ENCODE measurements around the gene SLC37A1.

GRCh38 chr21:42514883-42515228 is 1.2 kb downstream of the SLC37A1 start:
- no peak for TF ChIP-seq SP2 (CRISPR knock-in tag; IDR thresholded peaks at IDR 0.05)
- no peak for TF ChIP-seq GATAD1 (CRISPR knock-in tag; IDR thresholded peaks at IDR 0.05)
- TF ChIP-seq ZNF232 (CRISPR knock-in tag; IDR thresholded peaks at IDR 0.05; ENCODE audit: borderline replicate concordance) = no peak
- no peak for TF ChIP-seq XBP1 (CRISPR knock-in tag; IDR thresholded peaks at IDR 0.05)
- TF ChIP-seq ARID3A (IDR thresholded peaks at IDR 0.05; ENCODE audit: low read depth, low read length) = no peak
- no peak for TF ChIP-seq POLR2AphosphoS5 (IDR thresholded peaks at IDR 0.05; ENCODE audit: low read depth, low read length)
- TF ChIP-seq IRF2 (CRISPR knock-in tag; IDR thresholded peaks at IDR 0.05) = no peak
- no peak for TF ChIP-seq BHLHE40 (IDR thresholded peaks at IDR 0.05; ENCODE audit: low read length)
- TF ChIP-seq CTCF (CRISPR knock-in tag; IDR thresholded peaks at IDR 0.05) = no peak
- TF ChIP-seq NFE2L2 (IDR thresholded peaks at IDR 0.05; ENCODE audit: low read length) = no peak
- no peak for TF ChIP-seq ATF7 (IDR thresholded peaks at IDR 0.05)
- TF ChIP-seq ATF7 (CRISPR knock-in tag; IDR thresholded peaks at IDR 0.05) = no peak
- TF ChIP-seq RELA (CRISPR knock-in tag; IDR thresholded peaks at IDR 0.05) = no peak
- TF ChIP-seq ZFP36L2 (CRISPR knock-in tag; IDR thresholded peaks at IDR 0.05) = no peak

Measured in HepG2 (cell line).